ENCODE results near the gene AP1G1.
"Not testable (repeated sequence)": the region's sequence is repeated elsewhere in the genome, so short reads cannot be mapped to it uniquely, and the experiment has no call there.

Gene AP1G1

DNA sequence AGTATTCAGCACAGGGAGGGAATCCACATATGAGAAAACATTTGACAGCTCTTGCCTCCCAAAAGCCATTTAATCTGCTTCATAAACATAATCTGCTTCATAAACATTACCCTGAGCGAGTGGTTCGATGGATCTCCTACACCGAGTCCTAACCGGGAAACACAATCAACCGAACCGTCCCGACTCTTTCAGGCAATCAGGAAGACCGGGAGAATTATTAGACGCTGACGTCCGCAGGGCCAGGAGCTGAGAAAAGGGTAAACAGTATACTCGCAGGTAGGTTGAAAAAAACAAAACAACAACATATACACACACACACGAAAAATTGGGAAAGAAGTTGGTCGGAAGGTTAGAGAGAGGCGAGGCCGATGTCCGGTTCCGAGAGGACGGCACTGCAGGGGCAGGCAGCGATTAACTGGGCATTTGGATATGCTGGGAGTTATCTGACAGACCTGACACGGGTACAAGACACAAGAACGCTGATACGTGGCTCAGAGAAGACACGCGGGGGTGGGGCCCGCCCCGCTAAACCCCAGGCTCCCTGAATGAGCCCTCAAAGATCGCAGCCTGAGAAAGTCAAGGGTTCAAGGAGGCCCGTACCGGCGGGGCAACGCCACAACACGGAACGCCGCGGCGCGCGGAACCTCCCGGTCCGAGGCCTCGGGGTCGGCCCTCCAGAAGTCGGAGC lies 585 bp downstream of the AP1G1 start:
- no peak for DNase-seq

DNA sequence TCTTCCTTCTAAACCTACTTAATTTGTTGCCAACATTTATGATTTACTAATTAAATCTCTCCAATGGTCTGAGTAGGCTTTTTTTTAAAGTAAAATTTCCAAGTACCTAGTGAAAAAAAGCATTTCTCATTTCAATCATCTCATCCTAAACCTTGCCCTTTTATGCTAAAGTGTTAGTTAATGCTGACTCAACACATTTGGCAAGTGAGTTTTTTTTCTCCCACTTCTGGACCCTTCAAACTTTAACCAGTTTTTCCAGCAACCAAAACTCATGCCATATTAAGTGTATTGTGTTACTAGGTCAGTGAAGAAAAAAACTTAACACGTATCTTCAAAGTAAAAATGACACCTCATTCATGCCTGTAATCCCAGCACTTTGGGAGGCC lies 5.3 kb downstream of the AP1G1 start:
- DNase-seq = no peak

DNA sequence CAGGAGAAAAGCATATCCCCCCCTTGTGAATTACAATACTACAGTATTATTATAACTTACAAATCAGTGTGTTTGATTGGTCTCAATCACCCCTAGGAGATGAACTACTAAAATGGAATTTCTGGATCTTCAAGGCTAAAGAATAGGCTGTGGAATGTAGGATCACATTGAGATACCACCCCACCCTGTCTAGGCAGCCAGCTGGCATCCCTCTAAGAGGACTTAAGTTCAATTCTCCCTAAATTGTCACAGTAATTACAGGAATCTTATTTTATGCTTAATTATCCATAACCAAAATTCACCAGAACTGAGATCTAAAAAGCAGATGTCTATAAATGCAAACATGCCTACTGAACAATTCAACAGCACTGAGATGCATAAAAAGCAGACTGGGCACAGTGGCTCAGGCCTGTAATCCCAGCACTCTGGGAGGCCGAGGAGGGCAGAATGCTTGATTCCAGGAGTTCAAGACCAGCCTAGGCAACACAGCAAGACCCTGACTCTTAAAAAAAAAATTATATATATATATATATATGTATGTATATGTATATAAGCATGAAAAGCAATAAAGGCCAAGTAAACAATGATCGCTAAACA lies 12.0 kb downstream of the AP1G1 start:
- no peak for DNase-seq

GRCh38 chr16:71794943-71795342 lies 13.7 kb downstream of the AP1G1 start:
- DNase-seq = no peak

DNA sequence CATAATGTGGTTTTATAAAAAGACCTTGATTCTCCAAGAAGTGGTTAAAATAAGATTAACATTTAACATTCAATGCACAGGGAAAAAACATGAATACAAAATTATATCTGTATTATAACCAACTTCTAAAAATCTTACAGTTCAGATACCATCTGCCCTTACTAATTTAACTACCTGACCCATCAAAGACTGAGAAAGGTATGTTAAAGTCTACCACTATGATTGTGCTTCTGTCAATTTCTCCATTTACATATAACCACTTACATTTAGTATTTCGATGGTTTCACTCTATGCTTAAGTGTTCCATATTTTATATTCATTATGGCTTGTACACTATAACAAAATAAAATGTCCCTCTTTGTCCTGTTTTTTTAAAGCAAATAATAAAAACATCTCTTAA lies 14.6 kb downstream of the AP1G1 start:
- no peak for DNase-seq

DNA sequence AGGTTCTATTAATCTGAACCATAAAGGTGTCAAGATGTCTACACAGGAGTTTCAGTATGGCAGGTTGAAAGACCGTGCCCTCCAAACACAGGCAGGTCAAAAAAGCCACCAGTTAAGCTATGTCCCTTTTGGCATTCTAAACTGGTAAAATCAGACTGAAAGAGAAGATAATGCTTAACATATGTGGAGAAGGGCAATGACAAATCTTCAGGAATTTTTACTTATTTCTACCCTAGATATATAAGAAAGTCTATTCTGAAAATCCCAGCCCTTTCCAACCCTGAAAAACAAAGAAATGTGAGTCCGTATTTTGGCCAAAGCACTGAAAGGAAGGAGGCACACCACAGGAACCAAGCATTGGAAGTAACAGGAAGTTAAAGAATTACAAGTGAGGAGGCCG lies 16.5 kb downstream of the AP1G1 start:
- no peak for DNase-seq

- DNase-seq = not testable (repeated sequence)
Observed at GRCh38 chr16:71790329-71790728, 18.3 kb downstream of the AP1G1 start.

DNA sequence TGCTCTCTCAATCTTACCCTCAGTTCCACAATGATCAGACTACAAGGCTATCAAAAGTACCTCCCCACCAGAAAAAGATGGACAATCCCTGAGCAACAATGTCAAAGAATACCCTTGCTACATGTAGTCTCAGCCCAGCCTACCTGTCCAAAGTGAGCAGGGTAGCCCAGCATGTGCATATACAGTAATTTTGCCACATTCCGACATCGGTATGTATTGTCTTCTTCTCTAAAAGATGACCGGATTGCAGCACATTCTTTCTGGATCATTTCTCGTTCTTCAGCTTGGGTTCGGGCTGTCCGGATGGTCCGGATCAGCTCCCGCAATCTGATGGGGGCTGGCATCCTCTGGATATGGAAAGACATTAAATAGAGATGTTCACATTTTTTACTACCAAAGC lies 19.5 kb downstream of the AP1G1 start:
- no peak for DNase-seq

GRCh38 chr16:71788578-71788977 lies 20.1 kb downstream of the AP1G1 start:
- no peak for DNase-seq

- DNase-seq = not testable (repeated sequence)
Observed at GRCh38 chr16:71785143-71785542, 23.5 kb downstream of the AP1G1 start.

DNA sequence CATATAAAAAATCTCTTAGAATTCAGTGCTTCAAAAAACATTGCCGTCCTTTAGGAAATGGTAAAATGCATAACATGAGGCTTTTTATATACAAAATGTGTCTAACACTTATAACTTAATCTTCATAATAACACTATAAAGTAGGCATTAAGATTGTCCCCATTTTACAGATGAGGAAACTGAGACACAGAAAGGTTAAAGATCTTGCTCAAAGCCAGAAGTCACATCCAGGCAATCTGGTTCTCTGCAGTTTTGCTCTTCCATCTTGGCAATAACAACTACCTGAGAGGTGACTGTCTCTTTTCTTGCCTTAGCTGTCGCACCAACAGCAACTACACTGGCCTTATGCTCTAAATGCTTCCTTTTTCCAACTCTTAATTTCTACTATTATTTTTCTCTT lies 24.5 kb downstream of the AP1G1 start:
- DNase-seq = no peak

- no peak for DNase-seq
Observed at GRCh38 chr16:71781741-71782140, 26.9 kb downstream of the AP1G1 start.

- no peak for DNase-seq
Observed at GRCh38 chr16:71780521-71781089, 28.0 kb downstream of the AP1G1 start.

GRCh38 chr16:71778780-71779179 lies 29.9 kb downstream of the AP1G1 start:
- DNase-seq = no peak

DNA sequence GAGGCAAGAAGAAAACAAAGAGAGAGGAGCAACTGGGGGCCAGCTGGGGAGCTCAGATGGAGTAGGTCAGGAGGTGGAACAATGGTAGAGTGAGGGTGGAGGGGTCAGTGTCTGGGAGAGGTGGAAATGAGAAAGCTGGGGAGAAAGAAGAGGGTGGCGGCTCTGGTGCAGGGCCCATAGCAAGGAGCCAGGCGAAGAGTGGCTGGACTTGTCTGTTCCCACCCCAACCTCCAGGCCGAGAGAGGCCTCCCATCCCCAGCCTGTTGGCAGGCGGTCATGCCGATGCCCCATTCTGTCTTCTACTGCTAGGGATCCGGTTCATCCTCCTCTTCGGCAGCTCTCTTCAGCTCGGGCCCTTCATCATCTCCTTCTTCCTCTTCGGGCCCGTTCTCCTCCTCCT lies 31.3 kb downstream of the AP1G1 start:
- DNase-seq = no peak

DNA sequence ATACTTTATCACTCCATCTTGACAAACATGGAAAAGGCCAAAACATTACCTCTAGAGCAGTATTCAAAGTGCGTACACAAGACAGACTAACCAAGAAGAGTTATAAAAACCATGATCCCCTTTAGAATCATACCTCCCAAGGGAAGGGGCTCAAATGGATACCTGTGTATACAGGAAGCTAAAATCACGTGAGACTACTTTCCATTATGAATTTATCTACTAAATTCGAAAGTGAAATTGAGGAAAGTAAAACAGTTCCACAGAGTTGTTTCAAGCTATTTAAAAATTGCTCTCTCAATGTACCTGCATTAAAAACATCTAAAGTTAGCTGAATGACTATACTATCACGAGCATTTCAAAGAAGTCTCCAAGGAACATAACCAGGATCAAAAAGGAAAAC lies 32.7 kb downstream of the AP1G1 start:
- no peak for DNase-seq

GRCh38 chr16:71771571-71771970 lies 37.1 kb downstream of the AP1G1 start:
- no peak for DNase-seq

DNA sequence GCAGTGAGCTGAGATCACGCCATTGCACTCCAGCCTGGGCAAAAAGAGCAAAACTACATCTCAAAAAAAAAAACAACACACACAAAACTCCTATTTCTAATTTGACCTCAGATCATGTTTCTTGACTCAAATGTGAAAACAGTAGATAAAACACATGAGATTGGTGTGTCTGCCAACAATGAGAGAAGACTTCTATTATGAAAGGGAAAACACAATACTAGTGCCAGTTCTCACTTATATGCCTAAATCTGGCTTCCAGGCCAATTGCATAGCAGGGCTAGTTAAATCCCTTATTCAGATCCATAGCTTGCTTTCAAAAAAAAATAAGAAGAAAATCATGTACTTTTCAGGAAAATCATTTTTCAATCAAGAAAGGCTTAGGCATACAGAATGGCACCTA lies 39.4 kb downstream of the AP1G1 start:
- no peak for DNase-seq

GRCh38 chr16:71767060-71767900 lies 41.4 kb downstream of the AP1G1 start:
- DNase-seq = no peak

- no peak for DNase-seq
Observed at GRCh38 chr16:71762186-71762585, 46.4 kb downstream of the AP1G1 start.

- no peak for DNase-seq
Observed at GRCh38 chr16:71761097-71761496, 47.5 kb downstream of the AP1G1 start.

- no peak for DNase-seq
Observed at GRCh38 chr16:71758293-71758760, 50.3 kb downstream of the AP1G1 start.

DNA sequence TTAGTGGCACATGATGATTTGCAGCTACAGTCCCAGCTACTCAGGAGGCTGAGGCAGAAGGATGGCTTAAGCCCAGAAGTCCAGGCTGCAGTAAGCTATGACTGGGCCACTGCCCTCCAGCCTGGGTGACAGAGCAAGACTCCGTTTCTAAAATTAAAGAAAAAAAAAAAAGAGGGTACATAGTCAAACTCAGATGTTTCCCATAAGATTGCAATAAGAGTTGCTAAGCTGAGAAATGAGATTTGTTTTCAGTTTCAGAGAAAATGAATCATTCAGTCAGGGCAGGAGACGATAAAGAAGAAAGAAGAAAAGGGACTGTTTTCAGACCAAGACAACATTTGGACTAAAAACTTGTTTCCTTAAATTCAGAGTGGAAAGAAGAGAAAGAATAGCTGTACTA lies 54.0 kb downstream of the AP1G1 start:
- DNase-seq = no peak

GRCh38 chr16:71754108-71754507 lies 54.5 kb downstream of the AP1G1 start:
- no peak for DNase-seq
